DND-41 (cell line): ENCODE measurements around the gene KRT36.

ENCODE experiments used
- ATAC-seq: fragments of 200-7000 bp; cut with Tn5 transposase; 3 replicates; pipeline ENCODE4 v1.9.1; 2021; ENCODE audit warnings: low read depth; ENCODE audit not compliant: insufficient read depth
- DNase-seq: peaks from one replicate; pipeline ENCODE4 v3.0.0-alpha.2; 2020
- H2AFZ ChIP-seq: 2 replicates; pipeline ENCODE4 v1.6.0; 2012; ENCODE audit warnings: low read depth, low read length
- H3K27ac ChIP-seq: 2 replicates; pipeline ENCODE4 v1.5.1; 2012; ENCODE audit warnings: low read length, inconsistent platforms
- H3K27me3 ChIP-seq: fragments of 200-600 bp; sonication (generic); 2 replicates; pipeline ENCODE4 v1.6.0; 2012; ENCODE audit warnings: low read length, mild to moderate bottlenecking, inconsistent platforms; ENCODE audit not compliant: insufficient read depth, poor library complexity
- H3K36me3 ChIP-seq: 2 replicates; pipeline ENCODE4 v1.5.1; 2012; ENCODE audit warnings: low read length, inconsistent platforms; ENCODE audit not compliant: insufficient read depth
- H3K4me1 ChIP-seq: 2 replicates; pipeline ENCODE4 v1.5.1; 2012; ENCODE audit warnings: mild to moderate bottlenecking, low read length; ENCODE audit not compliant: insufficient read depth
- H3K4me2 ChIP-seq: 2 replicates; pipeline ENCODE4 v1.6.0; 2012; ENCODE audit warnings: mild to moderate bottlenecking, moderate library complexity, low read length, inconsistent platforms; ENCODE audit not compliant: insufficient read depth
- H3K4me3 ChIP-seq, 2 experiments: fragments of 200-600 bp in 1 of 2; shearing (Covaris generic) in 1 of 2; 2 replicates each; pipeline ENCODE4 v1.5.1; 2012 to 2016; ENCODE audit warnings: inconsistent platforms in 2 of 2, low read length in 2 of 2, mild to moderate bottlenecking in 2 of 2, low read depth in 1 of 2, moderate library complexity in 1 of 2
- H3K79me2 ChIP-seq: 2 replicates; pipeline ENCODE4 v1.6.0; 2012; ENCODE audit warnings: low read length, inconsistent platforms; ENCODE audit not compliant: insufficient read depth
- H3K9ac ChIP-seq: 2 replicates; pipeline ENCODE4 v1.6.0; 2012; ENCODE audit warnings: low read depth, mild to moderate bottlenecking, inconsistent platforms, low read length, moderate library complexity
- H3K9me3 ChIP-seq: 2 replicates; pipeline ENCODE4 v1.5.1; 2012; ENCODE audit warnings: low read length, moderate library complexity, mild to moderate bottlenecking, inconsistent platforms; ENCODE audit not compliant: insufficient read depth, severe bottlenecking
- H4K20me1 ChIP-seq: 2 replicates; pipeline ENCODE4 v1.6.0; 2012; ENCODE audit warnings: low read length; ENCODE audit not compliant: insufficient read depth
- CTCF ChIP-seq: IDR thresholded peaks from 2 replicates; pipeline ENCODE4 v1.5.1; 2012; ENCODE audit warnings: borderline replicate concordance, low read length, moderate library complexity, mild to moderate bottlenecking; ENCODE audit not compliant: poor library complexity, severe bottlenecking; ENCODE audit errors: extremely low read depth
- EZH2 ChIP-seq: IDR thresholded peaks from 3 replicates; pipeline ENCODE4 v1.6.1; 2012; ENCODE audit warnings: borderline replicate concordance, low read depth, mild to moderate bottlenecking, moderate library complexity, low read length, inconsistent platforms; ENCODE audit not compliant: severe bottlenecking

KRT36 gene

DNA sequence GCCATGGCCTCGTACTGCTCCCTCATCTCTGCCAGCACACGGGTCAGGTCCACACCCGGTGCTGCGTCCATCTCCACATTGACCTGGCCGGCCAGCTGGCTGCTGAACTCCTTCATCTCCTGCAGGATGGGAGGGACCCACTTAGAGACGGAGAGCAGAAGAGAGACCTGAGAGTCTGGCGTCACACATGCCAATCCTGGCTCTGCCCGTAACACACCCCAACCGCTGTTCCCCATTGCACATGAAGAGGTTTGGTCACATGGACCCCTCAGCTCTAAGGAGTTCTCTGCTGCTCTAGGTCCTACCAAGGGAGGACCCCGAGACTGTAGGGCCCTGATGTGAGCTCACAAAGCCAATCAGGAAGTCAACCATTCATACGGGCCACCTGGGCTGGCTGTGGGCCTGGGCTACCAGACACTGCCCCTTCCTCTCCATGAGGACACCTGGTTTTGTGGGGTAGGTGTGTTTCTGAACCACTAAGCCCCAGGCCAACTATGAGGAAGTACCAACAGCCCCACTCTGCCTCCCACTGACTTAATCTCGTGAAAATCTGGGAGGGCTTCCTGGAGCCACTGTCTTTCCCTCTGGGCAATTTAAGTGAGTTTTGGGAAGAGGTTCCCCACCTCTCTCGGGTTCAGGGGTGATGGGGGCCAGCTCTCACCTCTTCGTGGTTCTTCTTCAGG, 26.6 kb upstream of the KRT36 start:
- Histone ChIP-seq H3K27ac (no peak overlapping the region), H3K36me3 (no peaks in the 10 kb centered on the region), H3K9me3 (no peaks in the 10 kb centered on the region), H3K4me3 (no peak overlapping the region), H3K79me2 (no peaks in the 10 kb centered on the region), H3K4me2 (no peak overlapping the region), H3K27me3 (peaks cover 15% of the 10 kb centered on the region), H2AFZ (no peak overlapping the region), H3K4me1 (no peaks in the 10 kb centered on the region), H3K9ac (no peak overlapping the region), H4K20me1 (peaks cover 2% of the 10 kb centered on the region; the same call in 1 of the 2 replicates)
- TF ChIP-seq CTCF = no peak
- no peak for ATAC-seq
- DNase-seq = no peak

DNA sequence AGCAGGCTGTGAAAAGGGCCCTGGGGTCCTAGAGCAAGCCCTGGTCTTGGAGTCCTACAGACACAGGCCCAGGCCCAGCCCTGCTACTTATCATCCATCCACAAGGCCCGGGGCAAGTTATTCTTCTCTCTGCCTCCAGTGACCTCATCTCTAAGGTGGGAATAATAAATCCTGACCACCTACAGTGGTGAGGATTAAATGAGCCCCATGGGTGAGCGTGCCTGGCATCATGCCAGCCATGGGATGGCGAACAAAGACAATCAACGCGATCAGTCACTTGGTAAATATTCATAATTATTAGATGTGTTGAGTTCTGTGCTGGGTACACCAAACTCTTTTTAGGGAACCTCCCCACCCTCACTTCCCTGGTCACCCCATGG, 23.4 kb upstream of the KRT36 start:
- no peaks in the 10 kb centered on the region for H3K9me3 ChIP-seq
- no peak overlapping the region for H3K4me2 ChIP-seq
- ATAC-seq (no peak), DNase-seq (no peak)
- no peaks in the 10 kb centered on the region for H3K79me2 ChIP-seq
- 0 out of 2 replicates have a peak, but pooled peaks cover 3% of the 10 kb centered on the region for H4K20me1 ChIP-seq
- H3K27ac ChIP-seq = no peak overlapping the region
- no peak overlapping the region for H3K9ac ChIP-seq
- no peak overlapping the region for H2AFZ ChIP-seq
- H3K4me3 ChIP-seq = no peak overlapping the region
- H3K36me3 ChIP-seq = no peaks in the 10 kb centered on the region
- no peaks in the 10 kb centered on the region for H3K4me1 ChIP-seq
- no peak for TF ChIP-seq EZH2
- no peak for TF ChIP-seq CTCF
- H3K27me3 ChIP-seq = peaks cover 19% of the 10 kb centered on the region

- Histone ChIP-seq H3K9me3 (no peaks in the 10 kb centered on the region), H3K27ac (no peak overlapping the region), H3K27me3 (peaks cover 24% of the 10 kb centered on the region), H3K4me1 (no peaks in the 10 kb centered on the region), H4K20me1 (0 out of 2 replicates have a peak, but pooled peaks cover 3% of the 10 kb centered on the region), H3K4me3 (no peak overlapping the region), H3K4me2 (no peak overlapping the region), H3K36me3 (no peaks in the 10 kb centered on the region), H3K9ac (no peak overlapping the region), H3K79me2 (no peaks in the 10 kb centered on the region), H2AFZ (no peak overlapping the region)
- ATAC-seq (no peak), DNase-seq (no peak)
- TF ChIP-seq CTCF (no peak), EZH2 (no peak)
Measured at GRCh38 chr17:41512546-41513167, 22.9 kb upstream of the KRT36 start.
